Colonic mucosa (tissue), 4 donors: ENCODE measurements around the gene ATP2B3. TPM values are rescaled to one million over a fixed set of nuclear protein-coding genes. Genes with fewer than 3 reads are reported as not detected.

Source experiments
- DNase-seq: peaks from one replicate; pipeline ENCODE4 v3.0.0-alpha.2; 2020
- H3K27ac ChIP-seq: fragments of 200-600 bp; one replicate; pipeline ENCODE4 v1.8.0; 2021
- H3K27me3 ChIP-seq: fragments of 200-600 bp; one replicate; pipeline ENCODE4 v1.8.0; 2021
- H3K36me3 ChIP-seq: fragments of 200-600 bp; one replicate; pipeline ENCODE4 v1.8.0; 2021
- H3K4me1 ChIP-seq: fragments of 200-600 bp; one replicate; pipeline ENCODE4 v1.8.0; 2021; ENCODE audit warnings: mild to moderate bottlenecking
- H3K4me3 ChIP-seq: fragments of 200-600 bp; one replicate; pipeline ENCODE4 v1.8.0; 2021
- H3K9ac ChIP-seq, 2 donors: one replicate each; pipeline ENCODE4 v1.7.0; 2013; ENCODE audit warnings: control low read depth in 2 of 2, low read depth in 2 of 2, low read length in 2 of 2
- H3K9me3 ChIP-seq: fragments of 200-600 bp; one replicate; pipeline ENCODE4 v1.8.0; 2021
- intact Hi-C: fragments of 100-400 bp; cut with DNase I; formaldehyde crosslinking; loops from one replicate; pipeline ENCODE4 v1.14.1; 2022
- total RNA-seq, 2 donors: library from RNA; stranded (reverse); fragmentation: NEBNext Ultra II Directional in 1 of 2; extraction: Animal tissue kit (Norgen Biotek cat#: 25700) in 1 of 2; gene quantifications; one replicate each; pipeline ENCODE4 v1.2.1, GENCODE V29; 2021
- TF ChIP-seq, protein P1 (sequence below): fragments of 200-600 bp; IDR thresholded peaks from one replicate; pipeline ENCODE4 v1.8.0; 2022; ENCODE audit warnings: antibody characterized with exemption, mild to moderate bottlenecking
- donor health status: healthy.
- donor health status: DM: no; HTN: no; CAD: no.
- donor health status: DM: no; HTN: no; CAD: no.

ATP2B3 gene
- total RNA-seq, 2 donors from 2014 or later = 0.24 TPM; not detected in 1

DNA sequence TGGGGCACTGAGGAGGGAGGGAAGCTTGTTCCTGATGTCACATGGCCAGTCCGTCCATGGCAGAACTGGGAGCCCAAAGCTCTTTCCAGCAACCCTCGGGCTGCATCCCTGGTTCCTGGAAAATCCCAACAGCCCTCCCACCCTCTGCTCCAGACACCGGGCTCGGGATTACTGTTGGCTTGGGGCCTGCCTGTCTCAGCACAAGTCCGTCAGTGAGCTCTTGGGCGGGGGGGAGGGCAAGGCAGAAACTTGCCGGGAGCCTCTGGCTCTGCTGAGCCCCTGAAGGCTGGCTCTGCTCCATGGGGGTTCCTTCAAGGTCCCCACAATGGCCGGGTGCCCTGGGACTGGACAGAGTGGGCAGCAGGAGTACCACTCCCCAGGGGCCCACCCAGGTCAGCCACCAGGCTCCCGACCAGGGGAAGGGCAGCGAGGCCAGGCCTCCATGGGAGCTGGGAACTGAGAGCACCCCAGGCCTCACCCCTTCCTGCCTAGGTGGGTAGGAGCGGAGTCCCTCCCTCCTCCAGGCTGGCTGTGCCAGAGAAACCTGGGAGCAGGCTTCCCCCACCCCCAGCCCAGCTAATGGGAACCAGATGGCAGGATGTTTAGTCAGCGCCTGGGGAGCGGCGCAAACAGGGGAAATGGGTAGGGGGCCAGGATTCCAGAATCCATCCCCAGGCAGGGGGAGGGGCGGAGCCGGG lies 40.6 kb upstream of the ATP2B3 start:
- intact Hi-C loops = no loop called here
- Histone ChIP-seq H3K27me3 (no peaks in the 10 kb centered on the region), H3K27ac (no peak overlapping the region), H3K4me1 (no peaks in the 10 kb centered on the region), H3K9me3 (no peaks in the 10 kb centered on the region), H3K4me3 (no peak overlapping the region), H3K9ac (no peak overlapping the region), H3K36me3 (no peaks in the 10 kb centered on the region)
- no peak for DNase-seq
- TF ChIP-seq, protein P1, sequence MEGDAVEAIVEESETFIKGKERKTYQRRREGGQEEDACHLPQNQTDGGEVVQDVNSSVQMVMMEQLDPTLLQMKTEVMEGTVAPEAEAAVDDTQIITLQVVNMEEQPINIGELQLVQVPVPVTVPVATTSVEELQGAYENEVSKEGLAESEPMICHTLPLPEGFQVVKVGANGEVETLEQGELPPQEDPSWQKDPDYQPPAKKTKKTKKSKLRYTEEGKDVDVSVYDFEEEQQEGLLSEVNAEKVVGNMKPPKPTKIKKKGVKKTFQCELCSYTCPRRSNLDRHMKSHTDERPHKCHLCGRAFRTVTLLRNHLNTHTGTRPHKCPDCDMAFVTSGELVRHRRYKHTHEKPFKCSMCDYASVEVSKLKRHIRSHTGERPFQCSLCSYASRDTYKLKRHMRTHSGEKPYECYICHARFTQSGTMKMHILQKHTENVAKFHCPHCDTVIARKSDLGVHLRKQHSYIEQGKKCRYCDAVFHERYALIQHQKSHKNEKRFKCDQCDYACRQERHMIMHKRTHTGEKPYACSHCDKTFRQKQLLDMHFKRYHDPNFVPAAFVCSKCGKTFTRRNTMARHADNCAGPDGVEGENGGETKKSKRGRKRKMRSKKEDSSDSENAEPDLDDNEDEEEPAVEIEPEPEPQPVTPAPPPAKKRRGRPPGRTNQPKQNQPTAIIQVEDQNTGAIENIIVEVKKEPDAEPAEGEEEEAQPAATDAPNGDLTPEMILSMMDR = no peak

DNA sequence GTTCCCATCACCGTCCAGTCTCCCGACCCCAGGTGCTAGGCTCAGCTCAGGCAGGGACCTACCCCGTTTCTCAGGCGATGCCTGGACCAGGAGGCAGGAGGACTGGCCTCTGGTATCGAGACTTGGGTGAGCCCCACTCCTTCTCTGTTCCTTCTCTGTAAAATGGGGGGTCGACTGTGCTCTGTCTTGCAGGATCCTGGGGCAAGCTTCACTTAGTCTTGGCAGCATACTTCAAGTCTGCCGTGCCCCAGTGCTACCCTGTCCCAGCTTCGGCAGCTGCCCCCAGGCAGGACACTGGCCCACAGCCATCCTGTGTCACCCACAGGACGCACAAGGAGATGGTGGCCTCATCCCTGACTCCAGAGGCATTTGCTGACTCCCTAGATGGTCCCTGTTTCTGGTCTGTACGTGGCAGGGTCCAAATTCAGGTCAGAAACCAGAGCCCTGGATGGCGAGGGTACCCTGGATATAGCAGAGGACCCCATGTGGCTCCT lies 40.0 kb upstream of the ATP2B3 start:
- H3K4me1 ChIP-seq = no peaks in the 10 kb centered on the region
- no peak overlapping the region for H3K27ac ChIP-seq
- no peaks in the 10 kb centered on the region for H3K9me3 ChIP-seq
- intact Hi-C loops = no loop called here
- H3K27me3 ChIP-seq = no peaks in the 10 kb centered on the region
- TF ChIP-seq, protein P1 = no peak
- no peak overlapping the region for H3K9ac ChIP-seq
- no peak overlapping the region for H3K4me3 ChIP-seq
- DNase-seq = no peak
- no peaks in the 10 kb centered on the region for H3K36me3 ChIP-seq

DNA sequence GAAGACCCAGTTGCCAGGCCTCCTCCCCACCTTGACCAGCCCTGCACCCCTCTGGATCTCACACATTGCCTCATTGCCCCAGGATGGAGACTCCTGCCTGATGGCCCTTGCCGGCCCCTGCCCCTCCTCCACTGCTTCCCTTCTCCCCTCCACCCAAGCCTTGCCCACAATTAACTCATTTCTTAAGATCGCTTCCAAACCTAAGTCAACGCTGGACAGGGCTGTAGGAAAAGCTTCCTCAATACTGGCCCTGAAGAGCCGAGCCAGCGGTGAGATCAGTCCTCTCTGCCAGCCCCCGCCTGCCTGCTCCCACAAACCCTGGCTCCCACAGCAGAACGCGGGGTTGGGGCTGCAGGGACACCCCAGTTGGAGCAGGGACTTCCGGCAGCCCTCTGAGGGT lies 39.5 kb upstream of the ATP2B3 start:
- intact Hi-C loops = no loop called here
- no peaks in the 10 kb centered on the region for H3K36me3 ChIP-seq
- no peak overlapping the region for H3K9ac ChIP-seq
- H3K9me3 ChIP-seq = no peaks in the 10 kb centered on the region
- no peak overlapping the region for H3K27ac ChIP-seq
- no peak overlapping the region for H3K4me3 ChIP-seq
- TF ChIP-seq, protein P1 = no peak
- no peak for DNase-seq
- H3K27me3 ChIP-seq = no peaks in the 10 kb centered on the region
- H3K4me1 ChIP-seq = no peaks in the 10 kb centered on the region

DNA sequence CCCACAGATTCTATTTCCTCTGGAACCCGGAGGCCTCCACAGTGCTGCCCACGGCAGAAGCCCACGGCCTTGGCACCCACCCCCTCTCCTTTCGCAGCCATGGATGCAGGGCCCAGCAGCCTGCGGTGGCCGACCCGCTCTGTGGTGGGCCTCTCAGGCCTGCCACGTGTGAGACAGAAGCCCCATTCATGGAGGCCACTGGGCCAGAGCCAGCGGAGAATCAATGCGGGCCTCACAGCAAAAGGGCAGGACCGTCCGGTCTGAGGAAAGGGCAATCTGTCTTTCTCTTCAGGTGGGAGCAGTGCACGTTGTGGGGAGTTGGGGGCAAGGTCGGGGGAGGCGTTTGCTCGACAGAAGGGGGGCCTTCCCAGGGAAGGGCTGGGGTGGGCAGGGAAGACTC lies 38.7 kb upstream of the ATP2B3 start:
- Histone ChIP-seq H3K36me3 (no peaks in the 10 kb centered on the region), H3K4me1 (no peaks in the 10 kb centered on the region), H3K4me3 (no peak overlapping the region), H3K9ac (no peak overlapping the region), H3K9me3 (no peaks in the 10 kb centered on the region), H3K27me3 (no peaks in the 10 kb centered on the region), H3K27ac (no peak overlapping the region)
- TF ChIP-seq, protein P1 = no peak
- intact Hi-C loops = no loop called here
- no peak for DNase-seq

DNA sequence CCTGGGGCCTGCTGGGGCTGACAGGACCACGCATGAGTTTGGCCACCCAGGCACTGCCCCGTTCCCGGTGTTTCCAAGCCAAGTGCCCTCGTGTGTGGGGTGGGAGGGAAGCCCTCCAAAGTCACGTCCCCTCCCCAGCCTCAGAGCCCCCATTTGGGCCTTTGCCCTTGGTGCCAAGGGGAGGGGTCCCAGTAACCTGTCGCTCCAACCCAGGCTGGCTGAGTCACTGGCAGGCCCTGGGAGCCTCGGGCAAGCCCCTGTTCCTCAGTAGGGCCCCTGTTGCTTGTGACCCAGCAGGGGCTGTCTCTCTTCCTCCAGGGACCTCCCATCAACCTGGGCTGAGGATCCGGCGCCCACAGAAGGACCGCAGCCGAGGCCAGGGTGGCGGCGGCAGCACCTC lies 36.4 kb upstream of the ATP2B3 start:
- intact Hi-C loops = no loop called here
- Histone ChIP-seq H3K4me1 (no peaks in the 10 kb centered on the region), H3K4me3 (no peak overlapping the region), H3K9me3 (no peaks in the 10 kb centered on the region), H3K27ac (no peak overlapping the region), H3K9ac (no peak overlapping the region), H3K27me3 (no peaks in the 10 kb centered on the region), H3K36me3 (no peaks in the 10 kb centered on the region)
- no peak for DNase-seq
- TF ChIP-seq, protein P1 = no peak
